ENCODE results near the gene ZNF587B. TPM values are rescaled to one million over a fixed set of nuclear protein-coding genes. Genes with fewer than 3 reads are reported as not detected.

Gene ZNF587B
- total RNA-seq (2022; extraction: Qiagen RNA extraction): 6.8 to 8.7 TPM (median 7.9 TPM) in 5 replicates

DNA sequence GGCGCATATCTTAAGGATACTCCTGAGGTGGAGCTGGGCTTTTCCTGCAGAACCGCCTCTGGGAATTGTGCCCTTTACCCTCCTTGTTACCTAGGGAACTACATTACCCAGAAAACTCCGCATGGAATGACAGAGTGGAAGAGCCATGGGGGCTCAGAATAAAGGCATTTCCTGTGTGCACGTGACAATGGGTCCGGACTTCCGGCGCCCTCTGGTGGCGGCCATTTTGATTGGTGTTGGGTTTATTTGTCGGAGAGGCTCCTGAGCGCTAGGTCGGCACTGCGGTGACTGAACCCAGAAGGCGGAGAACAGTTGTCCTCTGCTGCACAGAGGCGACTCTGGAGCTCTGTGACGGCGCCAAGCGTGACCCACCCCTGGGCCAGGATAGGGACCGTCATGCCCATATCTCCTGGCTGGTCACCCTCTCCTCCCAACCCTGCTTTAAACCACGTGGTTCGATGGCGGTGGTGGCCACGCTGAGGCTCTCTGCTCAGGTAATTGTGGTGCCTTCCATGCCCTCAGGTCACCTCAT is at the start of gene ZNF587B:
ZNF587B (plus strand) TSS at position 229 of the 532 bp plus-strand sequence; CDS start at position 459, 230 bp downstream.

DNA sequence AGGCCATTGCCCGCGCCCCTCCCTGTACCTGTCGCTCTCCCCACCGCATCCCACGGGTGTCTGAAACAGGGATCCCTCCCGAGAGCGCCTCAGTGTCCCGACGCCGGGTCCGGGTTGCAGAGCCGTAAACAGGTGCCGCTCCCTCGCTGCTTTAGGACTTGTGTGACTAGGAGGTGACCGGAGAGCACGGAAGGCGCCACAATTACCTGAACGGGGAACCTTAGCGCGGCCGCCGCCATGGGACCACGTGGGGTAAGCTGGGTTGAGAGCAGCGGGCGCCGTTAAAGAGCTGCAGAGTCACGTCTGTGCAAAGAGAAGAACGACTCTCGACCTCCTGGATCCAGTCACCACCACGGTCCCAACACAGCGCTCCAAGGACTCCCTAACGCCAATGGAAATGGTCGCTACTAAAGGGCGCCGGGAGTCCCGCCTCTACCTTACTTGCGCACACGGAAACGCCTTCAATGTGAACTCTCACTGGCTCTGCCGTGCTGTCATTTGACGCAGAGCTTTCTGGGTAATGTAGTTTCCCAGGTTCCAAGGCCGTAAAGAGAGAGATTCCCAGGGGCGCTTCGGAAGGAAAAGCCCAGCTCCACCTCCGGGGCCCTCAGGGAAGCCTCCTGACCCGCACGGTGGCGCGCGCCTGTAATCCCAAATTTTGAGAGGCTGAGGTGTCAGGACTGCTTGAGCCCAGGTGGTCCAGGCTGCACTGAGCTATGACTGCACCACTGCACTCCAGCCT is 15.4 kb upstream of the ZNF587B start, which contains the start of gene ZNF552:
ZNF552 (minus strand) TSS at position 409 of the 742 bp plus-strand sequence; CDS start at position 239, 170 bp downstream.

GRCh38 chr19:57849666-57850473 is 19.8 kb downstream of the ZNF587B start, which contains the start of gene ZNF587:
Gene ZNF587 (plus strand): TSS chr19:57849859. CDS start chr19:57850039, 180 bp downstream.

GRCh38 chr19:57888560-57889231 is 58.6 kb downstream of the ZNF587B start, which contains the start of gene ZNF814:
Gene ZNF814 (minus strand): TSS chr19:57889037. CDS start chr19:57888802, 235 bp downstream.

Other genes with a start within 250 kb of the ZNF587B start
- gene ZIK1, start 246.2 kb upstream of the ZNF587B start, total RNA-seq (2022; extraction: Qiagen RNA extraction): not detected in 5 replicates
- 4.3 to 5.7 TPM (median 4.9 TPM) in 5 replicates for gene ZNF530, start 230.4 kb upstream of the ZNF587B start, total RNA-seq (2022; extraction: Qiagen RNA extraction)
- 6.9 to 10.2 TPM (median 8.7 TPM) in 5 replicates for gene ZNF134, start 216.1 kb upstream of the ZNF587B start, total RNA-seq (2022; extraction: Qiagen RNA extraction)
- 5.4 to 6.8 TPM (median 5.9 TPM) in 5 replicates for gene ZNF211, start 197.1 kb upstream of the ZNF587B start, total RNA-seq (2022; extraction: Qiagen RNA extraction)
- gene ZSCAN4, start 161.4 kb upstream of the ZNF587B start, total RNA-seq (2022; extraction: Qiagen RNA extraction): not detected in 5 replicates
- 4.6 to 5.8 TPM (median 5.1 TPM) in 5 replicates for gene ZNF551, start 148.3 kb upstream of the ZNF587B start, total RNA-seq (2022; extraction: Qiagen RNA extraction)
- gene ZNF154, start 121.1 kb upstream of the ZNF587B start, total RNA-seq (2022; extraction: Qiagen RNA extraction): not detected in 5 replicates
- 0.89 to 1.0 TPM (median 0.92 TPM) in 5 replicates for gene ZNF671, start 102.7 kb upstream of the ZNF587B start, total RNA-seq (2022; extraction: Qiagen RNA extraction)
- gene ZNF776, start 83.5 kb upstream of the ZNF587B start, total RNA-seq (2022; extraction: Qiagen RNA extraction): 4.6 to 6.6 TPM (median 5.4 TPM) in 5 replicates
- gene ZNF586, start 60.6 kb upstream of the ZNF587B start, total RNA-seq (2022; extraction: Qiagen RNA extraction): 5.9 to 7.1 TPM (median 6.3 TPM) in 5 replicates
- 4.6 to 5.5 TPM (median 5.2 TPM) in 5 replicates for gene ZNF552, start 15.4 kb upstream of the ZNF587B start, total RNA-seq (2022; extraction: Qiagen RNA extraction)
- gene ZNF587, start 19.6 kb downstream of the ZNF587B start, total RNA-seq (2022; extraction: Qiagen RNA extraction): 6.1 to 7.8 TPM (median 6.4 TPM) in 5 replicates
- gene ZNF814, start 58.7 kb downstream of the ZNF587B start, total RNA-seq (2022; extraction: Qiagen RNA extraction): 1.6 to 3.3 TPM (median 2.4 TPM) in 5 replicates
- 3.6 to 5.2 TPM (median 4.0 TPM) in 5 replicates for gene ZNF417, start 86.3 kb downstream of the ZNF587B start, total RNA-seq (2022; extraction: Qiagen RNA extraction)
- 0.76 to 1.3 TPM (median 1.0 TPM) in 5 replicates for gene ZNF418, start 105.1 kb downstream of the ZNF587B start, total RNA-seq (2022; extraction: Qiagen RNA extraction)
- 0.97 to 1.3 TPM (median 1.1 TPM) in 5 replicates for gene ZNF256, start 117.4 kb downstream of the ZNF587B start, total RNA-seq (2022; extraction: Qiagen RNA extraction)
- gene C19orf18, start 144.2 kb downstream of the ZNF587B start, total RNA-seq (2022; extraction: Qiagen RNA extraction): 0.10 TPM in 1 of 5 replicates, not detected in the others
- gene ZNF606, start 172.5 kb downstream of the ZNF587B start, total RNA-seq (2022; extraction: Qiagen RNA extraction): 1.9 to 3.3 TPM (median 2.4 TPM) in 5 replicates
- not detected in 5 replicates for gene ZSCAN1, start 203.7 kb downstream of the ZNF587B start, total RNA-seq (2022; extraction: Qiagen RNA extraction)
- not detected in 5 replicates for gene ZNF135, start 229.0 kb downstream of the ZNF587B start, total RNA-seq (2022; extraction: Qiagen RNA extraction)

All from A549 treated with CORT108297 at 1 μM for 4 hours (cell line).